GM12878 (cell line): ENCODE results near the gene NCKAP5. TPM values are rescaled to one million over a fixed set of nuclear protein-coding genes. Genes with fewer than 3 reads are reported as not detected.

Source experiments
- ATAC-seq: fragments of 200-7000 bp; cut with Tn5 transposase; 3 replicates; pipeline ENCODE4 v1.9.1; 2020; ENCODE audit warnings: mild to moderate bottlenecking, moderate library complexity
- BruUV-seq: library from RNA; stranded (reverse); fragments of 400-500 nt; replicated peaks from 2 replicates; lab custom pipeline; 2021; lab: Mats Ljungman, UMichigan
- CTCF ChIA-PET: fragments of 300-600 bp; sonication (Branson Sonifier 250); formaldehyde crosslinking; extraction: SDS; loops from one replicate; lab custom pipeline; 2021; ENCODE audit warnings: inconsistent platforms; lab: Yijun Ruan, JAX
- POLR2A ChIA-PET: fragments of 350-600 bp; formaldehyde crosslinking; extraction: SDS; loops from one replicate; lab custom pipeline; 2021; ENCODE audit warnings: inconsistent platforms; lab: Charles Lee
- RAD21 ChIA-PET: fragments of 300-600 bp; sonication (Branson Sonifier 250); formaldehyde crosslinking; loops from one replicate; lab custom pipeline; 2023; ENCODE audit warnings: antibody characterized with exemption; ENCODE audit not compliant: unreplicated experiment; lab: Charles Lee
- SMC1A ChIA-PET: fragments of 300-600 bp; sonication (Branson Sonifier 250); formaldehyde crosslinking; loops from one replicate; lab custom pipeline; 2023; ENCODE audit not compliant: unreplicated experiment, uncharacterized antibody; lab: Charles Lee
- DNase-seq: peaks from one replicate; pipeline ENCODE4 v3.0.0-alpha.2; 2011; ENCODE audit warnings: low read depth, low spot score
- FAIRE-seq: peaks from 3 replicates; lab custom pipeline; 2011; peaks lifted over from hg19 to GRCh38; lab: Jason Lieb, UNC
- H2AFZ ChIP-seq: 2 replicates; pipeline ENCODE4 v1.6.0; 2011; ENCODE audit warnings: low read depth, low read length, control low read depth; ENCODE audit not compliant: control insufficient read depth
- H3K27ac ChIP-seq: 2 replicates; pipeline ENCODE4 v1.5.1; 2011; ENCODE audit warnings: control low read depth; ENCODE audit not compliant: control insufficient read depth, insufficient read depth
- H3K27me3 ChIP-seq, 2 experiments: replicated peaks in 1 of 2; 2 replicates each; pipeline versions ENCODE4 v1.6.0 to v1.6.1; 2011; ENCODE audit warnings: low read length in 1 of 2; ENCODE audit not compliant: control insufficient read depth in 2 of 2, insufficient read depth in 2 of 2
- H3K36me3 ChIP-seq, 2 experiments: 2 replicates each; pipeline ENCODE4 v1.5.1; 2011; ENCODE audit warnings: low read length in 1 of 2; ENCODE audit not compliant: control insufficient read depth in 2 of 2, insufficient read depth in 2 of 2
- H3K4me1 ChIP-seq: 2 replicates; pipeline ENCODE4 v1.6.1; 2011; ENCODE audit warnings: mild to moderate bottlenecking, low read length, moderate library complexity, mixed read lengths; ENCODE audit not compliant: control insufficient read depth, insufficient read depth
- H3K4me2 ChIP-seq: 2 replicates; pipeline ENCODE4 v1.6.0; 2011; ENCODE audit warnings: control low read depth; ENCODE audit not compliant: control insufficient read depth, insufficient read depth
- H3K4me3 ChIP-seq: fragments of 200-600 bp; sonication (generic); 2 replicates; pipeline ENCODE4 v1.5.1; 2016
- H3K79me2 ChIP-seq: 2 replicates; pipeline ENCODE4 v1.6.0; 2011; ENCODE audit warnings: low read length; ENCODE audit not compliant: control insufficient read depth, insufficient read depth
- H3K9ac ChIP-seq: 2 replicates; pipeline ENCODE4 v1.8.0; 2011; ENCODE audit warnings: low read length, control low read depth, mixed read lengths; ENCODE audit not compliant: control insufficient read depth, insufficient read depth
- H3K9me3 ChIP-seq: replicated peaks from 3 replicates; pipeline ENCODE4 v1.5.1; 2011; ENCODE audit warnings: mild to moderate bottlenecking, low read length; ENCODE audit not compliant: control insufficient read depth, insufficient read depth
- H4K20me1 ChIP-seq: 2 replicates; pipeline ENCODE4 v1.6.0; 2011; ENCODE audit not compliant: control insufficient read depth, insufficient read depth
- ATF2 ChIP-seq: IDR thresholded peaks from 2 replicates; pipeline ENCODE4 v1.6.1; 2012; ENCODE audit warnings: low read length, inconsistent platforms
- CTCF ChIP-seq, 3 experiments: IDR thresholded peaks in 2 of 3; conservative IDR thresholded peaks in 1 of 3; 2 replicates each; pipeline ENCODE4 v1.5.1; 2011; ENCODE audit warnings: low read depth in 3 of 3, low read length in 3 of 3, mild to moderate bottlenecking in 3 of 3, control low read depth in 2 of 3, moderate library complexity in 2 of 3, inconsistent platforms in 1 of 3, mixed read lengths in 1 of 3; ENCODE audit not compliant: control insufficient read depth in 2 of 3, insufficient read depth in 1 of 3; ENCODE audit errors: extremely low read depth in 1 of 3
- CUX1 ChIP-seq: IDR thresholded peaks from 2 replicates; pipeline ENCODE4 v1.6.1; 2012; ENCODE audit warnings: improper control_type of control experiment, low read depth, low read length; ENCODE audit not compliant: insufficient replicate concordance
- DPF2 ChIP-seq: fragments of 450-650 bp; IDR thresholded peaks from 2 replicates; pipeline ENCODE4 v1.6.1; 2017; ENCODE audit warnings: mild to moderate bottlenecking
- EED ChIP-seq: sonication (generic); IDR thresholded peaks from 2 replicates; pipeline ENCODE4 v1.6.1; 2016; ENCODE audit warnings: antibody characterized with exemption, low read depth
- ELK1 ChIP-seq: IDR thresholded peaks from 2 replicates; pipeline ENCODE4 v1.6.1; 2012; ENCODE audit warnings: low read depth, low read length, improper control_type of control experiment
- FOXK2 ChIP-seq: fragments of 450-650 bp; IDR thresholded peaks from 2 replicates; pipeline ENCODE4 v1.6.1; 2017; ENCODE audit warnings: mild to moderate bottlenecking, moderate library complexity
- GATAD2B ChIP-seq: fragments of 450-650 bp; conservative IDR thresholded peaks from 2 replicates; pipeline ENCODE4 v1.6.1; 2017; ENCODE audit warnings: low read depth, mild to moderate bottlenecking, moderate library complexity
- MYB ChIP-seq: fragments of 150-350 bp; IDR thresholded peaks from 2 replicates; pipeline ENCODE4 v1.6.1; 2014; ENCODE audit warnings: mild to moderate bottlenecking, low read depth, low read length, borderline replicate concordance
- POLR2AphosphoS5 ChIP-seq: IDR thresholded peaks from 2 replicates; pipeline ENCODE4 v1.6.1; 2011; ENCODE audit warnings: mild to moderate bottlenecking, low read length, inconsistent platforms
- SMAD1 ChIP-seq: fragments of 450-650 bp; IDR thresholded peaks from 2 replicates; pipeline ENCODE4 v1.6.1; 2018; ENCODE audit warnings: mild to moderate bottlenecking, low read depth; ENCODE audit not compliant: partially characterized antibody
- SUPT20H ChIP-seq: IDR thresholded peaks from 2 replicates; pipeline ENCODE4 v1.6.1; 2011; ENCODE audit warnings: low read depth, mild to moderate bottlenecking, low read length, moderate library complexity, borderline replicate concordance; ENCODE audit not compliant: control insufficient read depth
- ZNF24 ChIP-seq: fragments of 450-650 bp; IDR thresholded peaks from 2 replicates; pipeline ENCODE4 v1.6.1; 2017; ENCODE audit warnings: antibody characterized with exemption, mild to moderate bottlenecking
- ZNF274 ChIP-seq: IDR thresholded peaks from one replicate; pipeline ENCODE4 v1.8.0; 2011; ENCODE audit not compliant: insufficient read length, insufficient read depth
- WGBS: methylation state at CpG from one replicate; pipeline ENCODE4 v1.1.6; 2016; ENCODE audit warnings: low lambda C conversion rate; ENCODE audit not compliant: insufficient replicate concordance, insufficient coverage; ENCODE audit errors: missing lambda C conversion rate; 5-methylcytosine and 5-hydroxymethylcytosine counted together
- in situ Hi-C: fragments of 300-500 bp; cut with MboI; formaldehyde crosslinking; loops from 9 replicates; pipeline ENCODE4 v1.14.3; 2018; ENCODE audit warnings: mixed read lengths
- intact Hi-C: fragments of 100-400 bp; cut with micrococcal nuclease; formaldehyde crosslinking; loops from one replicate; pipeline ENCODE4 v1.14.2; 2022; ENCODE audit not compliant: unreplicated experiment
- polyA plus RNA-seq, 11 experiments: library from polyadenylated mRNA; depleted of rRNA in 4 of 11; unstranded in 6 of 11; stranded (reverse) in 5 of 11; fragments of >200 nt; fragmentation: Nextera tagmentation in 4 of 11; fragmentation: Illumina TruSeq in 1 of 11; extraction: Ambion mirVana in 4 of 11; extraction: Trizol in 1 of 11; gene quantifications; 1 replicate in 1 of 11; 2 replicates in 10 of 11; pipeline versions ENCODE4 v1.2.1 to v1.2.3, GENCODE V29; 2011 to 2016; ENCODE audit warnings: inconsistent platforms in 2 of 11, missing spikeins in 2 of 11, low read depth in 1 of 11
- total RNA-seq, 4 experiments: library from RNA; depleted of rRNA in 3 of 4; stranded (reverse); fragments of >200 nt in 3 of 4; fragmentation: Illumina TruSeq in 1 of 4; extraction: Trizol in 1 of 4; gene quantifications; 2 replicates each; pipeline versions ENCODE4 v1.2.1 to v1.2.3, GENCODE V29; 2013 to 2021

Gene NCKAP5
- total and polyA plus RNA-seq, 10 of the 15 experiments (the other 5 are each of a cell fraction or from before 2014, with no cell fraction given), result 0.06 to 0.44 (median 0.16) TPM

- TF ChIP-seq SUPT20H (no peak), SMAD1 (no peak), ELK1 (no peak), CTCF (IDR thresholded peaks at IDR 0.05 in 2 of 3, conservative IDR thresholded peaks at IDR 0.05 in 1 of 3; ENCODE audit: control insufficient read depth in 2 of 3, extremely low read depth in 1 of 3, insufficient read depth in 1 of 3, low read depth in 3 of 3, low read length in 3 of 3) (no peak), ATF2 (no peak), ZNF24 (no peak), MYB (no peak), DPF2 (no peak)
These were observed 830.0 kb downstream of the NCKAP5 start (continued) for GRCh38 chr2:132738223-132738622.

- intact Hi-C loops, result no loop called here
- ChIA-PET CTCF (no interaction called here), SMC1A (interaction anchor here (1.1 to 1.6 kb wide), 3 partner anchors 10 to 411 kb away, joined by 3 read pairs; no protein-coding TSS in a partner anchor), POLR2A (no interaction called here), RAD21 (no interaction called here)
- Histone ChIP-seq H3K4me2 (no peak overlapping the region), H3K27me3 (no peaks in the 10 kb centered on the region), H3K4me3 (no peak overlapping the region), H3K4me1 (no peaks in the 10 kb centered on the region), H4K20me1 (no peaks in the 10 kb centered on the region), H3K9me3 (no peaks in the 10 kb centered on the region), H3K36me3 (no peaks in the 10 kb centered on the region), H3K9ac (no peak overlapping the region), H3K79me2 (no peaks in the 10 kb centered on the region), H3K27ac (no peak overlapping the region), H2AFZ (no peak overlapping the region)
- DNase-seq (no peak), ATAC-seq (no peak), FAIRE-seq (no peak)
- WGBS, result 35% methylated on average over 1 of the region's 1 CpG
- in situ Hi-C loops, result no loop called here
- BruUV-seq, result no TSS peak
- TF ChIP-seq CUX1 (no peak), EED (no peak), POLR2AphosphoS5 (no peak), FOXK2 (no peak), ZNF274 (no peak), GATAD2B (no peak)
These were observed 832.2 kb downstream of the NCKAP5 start for GRCh38 chr2:132736059-132736458.
